ENCODE measurements around the gene KAZN. TPM values are rescaled to one million over a fixed set of nuclear protein-coding genes. Genes with fewer than 3 reads are reported as not detected.

The KAZN gene
- total and polyA plus RNA-seq, 3 donors from 2014 or later = 12.1 to 14.6 (median 13.8) TPM

DNA sequence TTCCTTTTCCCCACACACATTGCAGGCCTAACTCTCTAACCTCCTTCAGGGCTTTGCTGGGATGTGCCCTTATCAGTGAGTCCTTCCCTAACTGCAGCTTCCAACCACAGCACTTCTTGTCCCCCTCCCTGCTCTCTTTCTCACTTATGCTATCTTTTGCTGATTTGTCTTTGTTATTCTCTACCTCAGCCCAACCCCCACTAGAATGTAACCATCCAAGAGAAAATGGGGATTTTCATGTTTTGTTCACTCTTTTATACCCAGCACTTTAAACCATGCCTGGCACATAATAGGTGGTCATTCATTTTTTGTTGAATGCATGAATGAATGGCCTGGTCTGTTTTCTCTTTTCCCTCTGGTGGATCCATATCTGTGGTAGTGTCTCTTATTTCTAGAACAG lies 243.5 kb downstream of the KAZN start:
- TF ChIP-seq CTCF (IDR thresholded peaks at IDR 0.05) (no peak), POLR2A (IDR thresholded peaks at IDR 0.05) (no peak)
- no peak for DNase-seq
- intact Hi-C loops (cut with DNase I; ENCODE audit: low total_unique reads) = no loop called here

GRCh38 chr1:14842361-14842760 lies 243.9 kb downstream of the KAZN start:
- no peaks in the 10 kb centered on the region for H3K27me3 ChIP-seq
- intact Hi-C loops (cut with DNase I; ENCODE audit: low total_unique reads) = no loop called here
- H3K27ac ChIP-seq = no peak overlapping the region
- no peak for DNase-seq
- H3K4me1 ChIP-seq = no peaks in the 10 kb centered on the region
- H3K9me3 ChIP-seq = no peaks in the 10 kb centered on the region
- WGBS, 2 donors = 93 to 100% methylated on average over 4 of the region's 4 CpGs
- no peaks in the 10 kb centered on the region for H3K36me3 ChIP-seq (ENCODE audit: low read depth, missing control alignments)
- no peak overlapping the region for H3K4me3 ChIP-seq
- TF ChIP-seq CTCF (IDR thresholded peaks at IDR 0.05) = no peak

More for the DNA sequence above, 243.5 kb downstream of the KAZN start:
- Histone ChIP-seq H3K27me3 (no peaks in the 10 kb centered on the region), H3K27ac (no peak overlapping the region), H3K36me3 (ENCODE audit: low read depth, missing control alignments) (no peaks in the 10 kb centered on the region), H3K4me3 (no peak overlapping the region), H3K4me1 (no peaks in the 10 kb centered on the region), H3K9me3 (no peaks in the 10 kb centered on the region)

GRCh38 chr1:14842891-14843290 lies 244.4 kb downstream of the KAZN start:
- no peaks in the 10 kb centered on the region for H3K4me1 ChIP-seq
- DNase-seq = no peak
- intact Hi-C loops (cut with DNase I; ENCODE audit: low total_unique reads) = no loop called here
- H3K36me3 ChIP-seq (ENCODE audit: low read depth, missing control alignments) = no peaks in the 10 kb centered on the region
- no peak for TF ChIP-seq CTCF (IDR thresholded peaks at IDR 0.05)
- no peak for TF ChIP-seq POLR2A (IDR thresholded peaks at IDR 0.05)
- H3K9me3 ChIP-seq = no peaks in the 10 kb centered on the region
- no peak overlapping the region for H3K4me3 ChIP-seq
- no peaks in the 10 kb centered on the region for H3K27me3 ChIP-seq
- 85 to 95% methylated on average over 2 of the region's 2 CpGs for WGBS, 2 donors
- H3K27ac ChIP-seq = no peak overlapping the region

- Histone ChIP-seq H3K4me3 (no peak overlapping the region), H3K4me1 (no peaks in the 10 kb centered on the region), H3K9me3 (no peaks in the 10 kb centered on the region), H3K27ac (no peak overlapping the region), H3K36me3 (ENCODE audit: low read depth, missing control alignments) (no peaks in the 10 kb centered on the region), H3K27me3 (no peaks in the 10 kb centered on the region)
- TF ChIP-seq CTCF (IDR thresholded peaks at IDR 0.05) (no peak), POLR2A (IDR thresholded peaks at IDR 0.05) (no peak)
- intact Hi-C loops (cut with DNase I; ENCODE audit: low total_unique reads) = no loop called here
- WGBS, 2 donors = 80 to 84% methylated on average over 6 of the region's 6 CpGs
- no peak for DNase-seq
Observed at GRCh38 chr1:14843525-14843924, 245.0 kb downstream of the KAZN start.

DNA sequence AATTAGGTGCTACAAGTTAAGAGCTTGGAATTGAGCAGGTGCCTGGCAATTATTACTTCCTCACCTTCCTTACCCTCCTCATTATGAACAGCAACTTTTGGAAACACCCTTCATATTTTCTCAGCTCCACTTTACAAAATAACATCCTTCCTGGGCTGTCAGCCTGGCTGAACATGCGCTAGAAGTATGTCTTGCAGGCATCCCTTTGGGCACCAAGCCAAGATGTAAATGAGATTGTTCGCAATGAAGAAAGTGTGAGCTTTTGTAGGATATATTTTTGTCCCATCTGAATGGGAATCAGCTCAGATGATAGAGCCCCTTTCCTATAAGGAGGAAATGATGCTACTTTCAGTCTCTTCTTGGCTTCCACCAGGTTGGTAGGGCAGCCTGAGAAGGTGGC lies 245.9 kb downstream of the KAZN start:
- no peak overlapping the region for H3K27ac ChIP-seq
- intact Hi-C loops (cut with DNase I; ENCODE audit: low total_unique reads) = no loop called here

More for the DNA sequence above, 245.9 kb downstream of the KAZN start:
- Histone ChIP-seq H3K36me3 (ENCODE audit: low read depth, missing control alignments) (no peaks in the 10 kb centered on the region), H3K9me3 (no peaks in the 10 kb centered on the region), H3K4me3 (no peak overlapping the region), H3K4me1 (no peaks in the 10 kb centered on the region), H3K27me3 (no peaks in the 10 kb centered on the region)
- no peak for DNase-seq
- TF ChIP-seq CTCF (IDR thresholded peaks at IDR 0.05) (no peak), POLR2A (IDR thresholded peaks at IDR 0.05) (no peak)
- WGBS, 2 donors = 81 to 89% methylated on average over 2 of the region's 2 CpGs

Measured in testis (tissue), 3 donors.